Neural progenitor cell (in vitro differentiated cells): ENCODE results near the gene POFUT2. TPM values are rescaled to one million over a fixed set of nuclear protein-coding genes. Genes with fewer than 3 reads are reported as not detected.

ENCODE experiments used
- DNase-seq: peaks from one replicate; pipeline ENCODE4 v3.0.0-alpha.2; 2016; ENCODE audit warnings: low spot score
- H2AFZ ChIP-seq: fragments of 200-600 bp; sonication (generic); replicated peaks from 2 replicates; pipeline ENCODE4 v1.6.1; 2016; ENCODE audit warnings: antibody characterized with exemption
- H3F3A ChIP-seq: fragments of 200-600 bp; sonication (generic); 2 replicates; pipeline ENCODE4 v1.6.1; 2016; ENCODE audit warnings: antibody characterized with exemption, low read depth
- H3K27ac ChIP-seq: fragments of 200-600 bp; sonication (generic); 2 replicates; pipeline ENCODE4 v1.5.1; 2016; ENCODE audit warnings: mild to moderate bottlenecking
- H3K27me3 ChIP-seq: fragments of 200-600 bp; sonication (generic); 2 replicates; pipeline ENCODE4 v1.6.1; 2016; ENCODE audit warnings: mild to moderate bottlenecking, moderate library complexity
- H3K36me3 ChIP-seq: fragments of 200-600 bp; sonication (generic); 2 replicates; pipeline ENCODE4 v1.5.1; 2016
- H3K4me1 ChIP-seq: fragments of 200-600 bp; sonication (generic); 2 replicates; pipeline ENCODE4 v1.6.1; 2016; ENCODE audit warnings: mixed run types
- H3K4me2 ChIP-seq: fragments of 200-600 bp; sonication (generic); 2 replicates; pipeline ENCODE4 v1.6.1; 2016
- H3K4me3 ChIP-seq: fragments of 200-600 bp; sonication (generic); 2 replicates; pipeline ENCODE4 v1.5.1; 2016
- H3K79me2 ChIP-seq: fragments of 200-600 bp; sonication (generic); 2 replicates; pipeline ENCODE4 v1.6.1; 2016; ENCODE audit warnings: low read depth
- H3K9ac ChIP-seq: fragments of 200-600 bp; sonication (generic); 2 replicates; pipeline ENCODE4 v1.6.1; 2016
- H3K9me3 ChIP-seq: fragments of 200-600 bp; sonication (generic); 2 replicates; pipeline ENCODE4 v1.5.1; 2016; ENCODE audit warnings: low read depth
- H4K20me1 ChIP-seq: fragments of 200-600 bp; sonication (generic); 2 replicates; pipeline ENCODE4 v1.6.1; 2016; ENCODE audit warnings: low read depth
- H3K27ac Mint-ChIP-seq: 3 replicates; pipeline ENCODE4 v1.8.0; 2021; ENCODE audit warnings: mixed read lengths
- H3K27me3 Mint-ChIP-seq: 2 replicates; pipeline ENCODE4 v1.8.0; 2022; ENCODE audit warnings: low read depth, mild to moderate bottlenecking, inconsistent platforms, moderate library complexity, mixed read lengths; ENCODE audit not compliant: insufficient read depth
- H3K36me3 Mint-ChIP-seq: 3 replicates; pipeline ENCODE4 v1.8.0; 2021; ENCODE audit warnings: mixed read lengths
- H3K4me1 Mint-ChIP-seq: 3 replicates; pipeline ENCODE4 v1.8.0; 2021; ENCODE audit warnings: mixed read lengths
- H3K4me3 Mint-ChIP-seq: 3 replicates; pipeline ENCODE4 v1.8.0; 2021; ENCODE audit warnings: mild to moderate bottlenecking, moderate library complexity, mixed read lengths
- H3K9me3 Mint-ChIP-seq: 3 replicates; pipeline ENCODE4 v1.8.0; 2020; ENCODE audit warnings: mixed read lengths
- CTCF ChIP-seq: fragments of 200-600 bp; sonication (generic); IDR thresholded peaks from 2 replicates; pipeline ENCODE4 v1.5.1; 2017; ENCODE audit warnings: antibody characterized with exemption, mild to moderate bottlenecking
- EZH2 ChIP-seq: fragments of 200-600 bp; sonication (generic); IDR thresholded peaks from 2 replicates; pipeline ENCODE4 v1.6.1; 2017; ENCODE audit warnings: antibody characterized with exemption, mild to moderate bottlenecking, moderate library complexity
- EZH2phosphoT487 ChIP-seq: fragments of 200-600 bp; sonication (generic); IDR thresholded peaks from 2 replicates; pipeline ENCODE4 v1.6.1; 2017; ENCODE audit warnings: antibody characterized with exemption
- total RNA-seq: library from RNA; depleted of rRNA; stranded (reverse); fragments of >200 nt; gene quantifications from 2 replicates; pipeline ENCODE4 v1.2.3, GENCODE V29; 2015; ENCODE audit warnings: low replicate concordance

POFUT2 gene
- total RNA-seq, 1 donor from 2014 or later = 28.5 TPM

GRCh38 chr21:45228171-45228641 is 59.5 kb downstream of the POFUT2 start:
- Histone ChIP-seq H3K27me3 (no peaks in the 10 kb centered on the region), H4K20me1 (no peaks in the 10 kb centered on the region), H3K4me2 (no peak overlapping the region), H3F3A (peaks cover 3% of the 10 kb centered on the region), H3K9me3 (no peaks in the 10 kb centered on the region), H3K36me3 (no peaks in the 10 kb centered on the region), H3K4me3 (no peak overlapping the region), H3K27ac (no peak overlapping the region), H2AFZ (no peak overlapping the region), H3K79me2 (no peaks in the 10 kb centered on the region), H3K4me1 (no peaks in the 10 kb centered on the region), H3K9ac (no peak overlapping the region)
- Mint-ChIP-seq H3K4me3 (no peak overlapping the region), H3K27me3 (peaks cover 4% of the 10 kb centered on the region), H3K9me3 (no peaks in the 10 kb centered on the region), H3K4me1 (peaks cover 7% of the 10 kb centered on the region), H3K27ac (no peak overlapping the region), H3K36me3 (no peaks in the 10 kb centered on the region)
- TF ChIP-seq EZH2 (no peak), EZH2phosphoT487 (no peak), CTCF (no peak)
- DNase-seq = no peak

- peaks cover 4% of the 10 kb centered on the region for H3K27me3 Mint-ChIP-seq
- Histone ChIP-seq H3K9me3 (no peaks in the 10 kb centered on the region), H3F3A (peaks cover 3% of the 10 kb centered on the region), H3K27ac (no peak overlapping the region), H2AFZ (no peak overlapping the region), H3K4me1 (no peaks in the 10 kb centered on the region), H4K20me1 (no peaks in the 10 kb centered on the region), H3K4me3 (no peak overlapping the region), H3K4me2 (no peak overlapping the region), H3K79me2 (no peaks in the 10 kb centered on the region), H3K27me3 (no peaks in the 10 kb centered on the region), H3K36me3 (no peaks in the 10 kb centered on the region), H3K9ac (no peak overlapping the region)
- no peak overlapping the region for H3K4me3 Mint-ChIP-seq
- peaks cover 7% of the 10 kb centered on the region for H3K4me1 Mint-ChIP-seq
- H3K27ac Mint-ChIP-seq = no peak overlapping the region
- TF ChIP-seq EZH2phosphoT487 (no peak), CTCF (no peak), EZH2 (no peak)
- H3K9me3 Mint-ChIP-seq = no peaks in the 10 kb centered on the region
- H3K36me3 Mint-ChIP-seq = no peaks in the 10 kb centered on the region
- DNase-seq = no peak
Measured at GRCh38 chr21:45227735-45228134, 60.0 kb downstream of the POFUT2 start.

GRCh38 chr21:45226540-45227326 is 61.0 kb downstream of the POFUT2 start:
- Histone ChIP-seq H3K4me1 (no peaks in the 10 kb centered on the region), H3K4me3 (no peak overlapping the region), H3K79me2 (no peaks in the 10 kb centered on the region), H3K9me3 (no peaks in the 10 kb centered on the region), H3K4me2 (no peak overlapping the region), H3K27me3 (no peaks in the 10 kb centered on the region), H3F3A (peaks cover 3% of the 10 kb centered on the region), H3K27ac (no peak overlapping the region), H2AFZ (no peak overlapping the region), H3K36me3 (no peaks in the 10 kb centered on the region), H3K9ac (no peak overlapping the region), H4K20me1 (no peaks in the 10 kb centered on the region)
- H3K9me3 Mint-ChIP-seq = no peaks in the 10 kb centered on the region
- no peak overlapping the region for H3K27ac Mint-ChIP-seq
- H3K27me3 Mint-ChIP-seq = peaks cover 4% of the 10 kb centered on the region
- no peak for DNase-seq
- H3K4me1 Mint-ChIP-seq = peaks cover 7% of the 10 kb centered on the region
- no peaks in the 10 kb centered on the region for H3K36me3 Mint-ChIP-seq
- H3K4me3 Mint-ChIP-seq = no peak overlapping the region
- TF ChIP-seq CTCF (no peak), EZH2 (no peak), EZH2phosphoT487 (no peak)
